H1 (cell line): ENCODE results near the gene CPED1.
"Not testable (repeated sequence)": the region's sequence is repeated elsewhere in the genome, so short reads cannot be mapped to it uniquely, and the experiment has no call there.

Experiments
- ASH2L ChIP-seq: fragments of 200-600, 300-600 bp; sonication (generic); IDR thresholded peaks from one replicate; pipeline ENCODE4 v1.7.1; 2017; ENCODE audit warnings: low read length
- EZH2 ChIP-seq: fragments of 200-600 bp; sonication (generic); IDR thresholded peaks from 2 replicates; pipeline ENCODE4 v1.7.1; 2012; ENCODE audit warnings: low read depth, mild to moderate bottlenecking, moderate library complexity, low read length, inconsistent platforms; ENCODE audit not compliant: severe bottlenecking
- HDAC6 ChIP-seq: IDR thresholded peaks from one replicate; pipeline ENCODE4 v1.7.1; 2012; ENCODE audit warnings: low read depth, mild to moderate bottlenecking, inconsistent platforms, low read length, moderate library complexity
- MAFK ChIP-seq: IDR thresholded peaks from 2 replicates; pipeline ENCODE4 v1.6.1; 2012; ENCODE audit warnings: low read depth, mild to moderate bottlenecking, improper control_type of control experiment, low read length
- USF2 ChIP-seq: IDR thresholded peaks from 2 replicates; pipeline ENCODE4 v1.6.1; 2011; ENCODE audit warnings: low read length, improper control_type of control experiment
- ZNF274 ChIP-seq: IDR thresholded peaks from 2 replicates; pipeline ENCODE4 v1.7.0; 2012; ENCODE audit warnings: low read length, borderline replicate concordance; ENCODE audit errors: extremely low read depth
- TF ChIP-seq, protein P1 (sequence below), 3 experiments: IDR thresholded peaks; 1 replicate in 2 of 3; 2 replicates in 1 of 3; pipeline versions ENCODE4 v1.5.1 to v1.6.1; 2011; ENCODE audit warnings: low read length in 3 of 3, mild to moderate bottlenecking in 3 of 3, inconsistent platforms in 2 of 3, low read depth in 1 of 3, moderate library complexity in 1 of 3; ENCODE audit not compliant: insufficient read depth in 1 of 3; ENCODE audit errors: control extremely low read depth in 1 of 3

GRCh38 chr7:121221108-121221507 is 232.6 kb downstream of the CPED1 start:
- TF ChIP-seq, protein P1, sequence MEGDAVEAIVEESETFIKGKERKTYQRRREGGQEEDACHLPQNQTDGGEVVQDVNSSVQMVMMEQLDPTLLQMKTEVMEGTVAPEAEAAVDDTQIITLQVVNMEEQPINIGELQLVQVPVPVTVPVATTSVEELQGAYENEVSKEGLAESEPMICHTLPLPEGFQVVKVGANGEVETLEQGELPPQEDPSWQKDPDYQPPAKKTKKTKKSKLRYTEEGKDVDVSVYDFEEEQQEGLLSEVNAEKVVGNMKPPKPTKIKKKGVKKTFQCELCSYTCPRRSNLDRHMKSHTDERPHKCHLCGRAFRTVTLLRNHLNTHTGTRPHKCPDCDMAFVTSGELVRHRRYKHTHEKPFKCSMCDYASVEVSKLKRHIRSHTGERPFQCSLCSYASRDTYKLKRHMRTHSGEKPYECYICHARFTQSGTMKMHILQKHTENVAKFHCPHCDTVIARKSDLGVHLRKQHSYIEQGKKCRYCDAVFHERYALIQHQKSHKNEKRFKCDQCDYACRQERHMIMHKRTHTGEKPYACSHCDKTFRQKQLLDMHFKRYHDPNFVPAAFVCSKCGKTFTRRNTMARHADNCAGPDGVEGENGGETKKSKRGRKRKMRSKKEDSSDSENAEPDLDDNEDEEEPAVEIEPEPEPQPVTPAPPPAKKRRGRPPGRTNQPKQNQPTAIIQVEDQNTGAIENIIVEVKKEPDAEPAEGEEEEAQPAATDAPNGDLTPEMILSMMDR (IDR thresholded peaks at IDR 0.05; ENCODE audit: control extremely low read depth in 1 of 3, insufficient read depth in 1 of 3, low read depth in 1 of 3, low read length in 3 of 3) = not testable (repeated sequence)
- not testable (repeated sequence) for TF ChIP-seq EZH2, ASH2L, MAFK, HDAC6, USF2, ZNF274
